T-cell (primary cell): ENCODE results near the gene ACP5. TPM values are rescaled to one million over a fixed set of nuclear protein-coding genes. Genes with fewer than 3 reads are reported as not detected.
A peak's percentile ranks its signal among the peaks of the same experiment; 100 is the strongest.
"Not testable (repeated sequence)": the region's sequence is repeated elsewhere in the genome, so short reads cannot be mapped to it uniquely, and the experiment has no call there.

Experiments used
- ATAC-seq, 4 experiments: fragments of 200-7000 bp in 3 of 4; fragments of 150-1000 bp in 1 of 4; cut with Tn5 transposase; replicated peaks in 1 of 4; 1 replicate in 3 of 4; 2 replicates in 1 of 4; pipeline ENCODE4 v1.10.0; 2021; ENCODE audit warnings: moderate library complexity in 3 of 4, mild to moderate bottlenecking in 2 of 4, moderate number of reproducible peaks in 1 of 4
- CTCF ChIA-PET, 2 donors: fragments of 300-600 bp; sonication (Branson Sonifier 250); formaldehyde crosslinking; loops; one replicate each; lab custom pipeline; 2022; ENCODE audit warnings: antibody characterized with exemption in 2 of 2; lab: Charles Lee
- POLR2A ChIA-PET, 2 donors: fragments of 300-600 bp; sonication (Branson Sonifier 250); formaldehyde crosslinking; loops; one replicate each; lab custom pipeline; 2022; ENCODE audit warnings: antibody characterized with exemption in 2 of 2; lab: Charles Lee
- DNase-seq, 35 experiments: peaks; one replicate each; pipeline versions ENCODE4 v3.0.0 to v3.0.0-alpha.2; 2013 to 2023
- H3K27ac ChIP-seq: one replicate; pipeline ENCODE4 v1.5.1; 2013; ENCODE audit warnings: low read length
- H3K27me3 ChIP-seq, 2 experiments: replicated peaks in 1 of 2; 1 replicate in 1 of 2; 2 replicates in 1 of 2; pipeline versions ENCODE4 v1.6.1 to v1.7.0; 2013; ENCODE audit warnings: low read length in 1 of 2, mixed read lengths in 1 of 2; ENCODE audit not compliant: control insufficient read depth in 2 of 2, insufficient read depth in 2 of 2; ENCODE audit errors: extremely low read depth in 1 of 2
- H3K36me3 ChIP-seq, 2 donors: 1 replicate in 1 of 2; 2 replicates in 1 of 2; pipeline versions ENCODE4 v1.6.1 to v1.7.0; 2013; ENCODE audit warnings: low read length in 1 of 2; ENCODE audit not compliant: control insufficient read depth in 2 of 2, insufficient read depth in 1 of 2; ENCODE audit errors: extremely low read depth in 1 of 2
- H3K4me1 ChIP-seq, 2 experiments: 1 replicate in 1 of 2; 2 replicates in 1 of 2; pipeline versions ENCODE4 v1.6.1 to v1.7.0; 2013; ENCODE audit warnings: low read length in 2 of 2, mixed read lengths in 1 of 2; ENCODE audit not compliant: insufficient read depth in 2 of 2, control insufficient read depth in 1 of 2; ENCODE audit errors: extremely low read depth in 1 of 2
- H3K4me3 ChIP-seq, 2 donors: 1 replicate in 1 of 2; 2 replicates in 1 of 2; pipeline versions ENCODE4 v1.5.1 to v1.7.0; 2013; ENCODE audit warnings: mild to moderate bottlenecking in 2 of 2, low read length in 1 of 2, moderate library complexity in 1 of 2; ENCODE audit not compliant: control insufficient read depth in 1 of 2; ENCODE audit errors: extremely low read depth in 1 of 2
- H3K9me3 ChIP-seq: 2 replicates; pipeline ENCODE4 v1.7.0; 2013
- H3K27ac Mint-ChIP-seq, 2 donors: one replicate each; pipeline ENCODE4 v1.8.0; 2020 to 2021; ENCODE audit warnings: mild to moderate bottlenecking in 2 of 2, mixed read lengths in 2 of 2
- H3K27me3 Mint-ChIP-seq, 2 donors: one replicate each; pipeline ENCODE4 v1.8.0; 2021 to 2022; ENCODE audit warnings: mixed read lengths in 2 of 2
- H3K36me3 Mint-ChIP-seq: one replicate; pipeline ENCODE4 v1.8.0; 2021; ENCODE audit warnings: mixed read lengths
- H3K4me1 Mint-ChIP-seq, 3 donors: one replicate each; pipeline ENCODE4 v1.8.0; 2020 to 2022; ENCODE audit warnings: mixed read lengths in 3 of 3, mild to moderate bottlenecking in 1 of 3
- H3K4me3 Mint-ChIP-seq, 3 donors: one replicate each; pipeline ENCODE4 v1.8.0; 2020 to 2022; ENCODE audit warnings: mild to moderate bottlenecking in 3 of 3, mixed read lengths in 3 of 3, moderate library complexity in 3 of 3
- H3K9me3 Mint-ChIP-seq, 3 donors: one replicate each; pipeline ENCODE4 v1.8.0; 2020 to 2022; ENCODE audit warnings: mixed read lengths in 3 of 3
- WGBS: methylation state at CpG from one replicate; pipeline ENCODE4 v1.1.5; 2013; ENCODE audit warnings: missing lambda C conversion rate; ENCODE audit not compliant: insufficient coverage; 5-methylcytosine and 5-hydroxymethylcytosine counted together
- total RNA-seq, 35 experiments: library from RNA in 6 of 35; stranded (reverse) in 6 of 35; fragments of 120-200 nt in 1 of 35; gene quantifications; one replicate each; pipeline versions ENCODE4 v1.2.1 to v1.2.4 and lab custom pipeline; 2013 to 2026

Gene ACP5
- total RNA-seq, 5 donors from 2014 or later (not counting 1 experiment from before 2014, with no cell fraction given): 16.2 to 29.8 (median 18.6) TPM

GRCh38 chr19:11612816-11613511, 35.5 kb upstream of the ACP5 start:
- CTCF ChIA-PET: no interaction called here
- POLR2A ChIA-PET: interaction anchor here in 1 of 2 donors (0.6 kb wide), 1 partner anchor 841 kb away, joined by 6 read pairs; no protein-coding TSS in a partner anchor
- peaks cover 36% of the 10 kb centered on the region for H3K36me3 Mint-ChIP-seq

GRCh38 chr19:11611730-11612129, 34.3 kb upstream of the ACP5 start:
- peaks cover 5 to 7% (median 6%) of the 10 kb centered on the region in 3 donors for H3K4me1 Mint-ChIP-seq
- 100% methylated on average over 1 of the region's 1 CpG for WGBS
- H3K4me3 Mint-ChIP-seq: no peak overlapping the region
- ChIA-PET POLR2A (no interaction called here), CTCF (no interaction called here)
- peaks cover 35% of the 10 kb centered on the region for H3K36me3 Mint-ChIP-seq
- H3K27me3 Mint-ChIP-seq: no peaks in the 10 kb centered on the region
- Histone ChIP-seq H3K27ac (no peak overlapping the region), H3K9me3 (peaks cover 2% of the 10 kb centered on the region), H3K4me1 (no peaks in the 10 kb centered on the region), H3K36me3 (peaks cover 0 to 14% of the 10 kb centered on the region in 2 donors), H3K27me3 (no peaks in the 10 kb centered on the region), H3K4me3 (no peak overlapping the region)
- H3K27ac Mint-ChIP-seq: no peak overlapping the region
- DNase-seq (no peak), ATAC-seq (no peak)
- H3K9me3 Mint-ChIP-seq: peaks cover 0 to 9% (median 8%) of the 10 kb centered on the region in 3 donors

More at GRCh38 chr19:11612816-11613511, 35.5 kb upstream of the ACP5 start:
- Mint-ChIP-seq H3K4me3 (no peak overlapping the region), H3K27me3 (no peaks in the 10 kb centered on the region), H3K27ac (no peak overlapping the region), H3K9me3 (peaks cover 0 to 15% (median 9%) of the 10 kb centered on the region in 3 donors), H3K4me1 (peaks cover 5 to 7% (median 6%) of the 10 kb centered on the region in 3 donors)
- no peak overlapping the region for H3K27ac ChIP-seq
- WGBS: 100% methylated on average over 2 of the region's 5 CpGs
- H3K4me3 ChIP-seq: no peak overlapping the region
- DNase-seq (no peak), ATAC-seq (no peak)
- peaks cover 0 to 25% of the 10 kb centered on the region in 2 donors for H3K36me3 ChIP-seq
- H3K4me1 ChIP-seq: no peaks in the 10 kb centered on the region
- H3K27me3 ChIP-seq: no peaks in the 10 kb centered on the region
- peaks cover 11% of the 10 kb centered on the region for H3K9me3 ChIP-seq

- no peak overlapping the region for H3K27ac Mint-ChIP-seq
- Histone ChIP-seq H3K9me3 (no peaks in the 10 kb centered on the region), H3K36me3 (peaks cover 4 to 9% of the 10 kb centered on the region in 2 donors), H3K27me3 (no peaks in the 10 kb centered on the region), H3K4me3 (no peak overlapping the region), H3K4me1 (no peaks in the 10 kb centered on the region), H3K27ac (no peak overlapping the region)
- peaks cover 0 to 16% (median 13%) of the 10 kb centered on the region in 3 donors for H3K9me3 Mint-ChIP-seq
- no peaks in the 10 kb centered on the region for H3K27me3 Mint-ChIP-seq
- POLR2A ChIA-PET: no interaction called here
- no peak overlapping the region for H3K4me3 Mint-ChIP-seq
- ATAC-seq (no peak), DNase-seq (no peak)
- WGBS: 98% methylated on average over 7 of the region's 8 CpGs
- H3K4me1 Mint-ChIP-seq: peaks cover 5 to 11% (median 6%) of the 10 kb centered on the region in 3 donors
- peaks cover 55% of the 10 kb centered on the region for H3K36me3 Mint-ChIP-seq
- CTCF ChIA-PET: no interaction called here
These were observed 29.0 kb upstream of the ACP5 start for GRCh38 chr19:11606484-11606883.

GRCh38 chr19:11599704-11600103, 22.3 kb upstream of the ACP5 start:
- H3K27me3 Mint-ChIP-seq, H3K36me3 ChIP-seq, H3K27ac Mint-ChIP-seq, H3K9me3 Mint-ChIP-seq, H3K9me3 ChIP-seq, DNase-seq, H3K4me3 ChIP-seq, POLR2A ChIA-PET, H3K27me3 ChIP-seq, H3K27ac ChIP-seq, ATAC-seq, H3K4me3 Mint-ChIP-seq: not testable (repeated sequence)
- 57% methylated on average over 3 of the region's 8 CpGs for WGBS
- peaks cover 26 to 35% (median 32%) of the 10 kb centered on the region in 3 donors for H3K4me1 Mint-ChIP-seq
- peaks cover 23% of the 10 kb centered on the region for H3K36me3 Mint-ChIP-seq
- peaks cover 8 to 19% of the 10 kb centered on the region in 2 experiments for H3K4me1 ChIP-seq
- CTCF ChIA-PET: interaction anchor here in 1 of 2 donors (0.5 kb wide), 1 partner anchor 579 kb away, joined by 4 read pairs; no protein-coding TSS in a partner anchor

GRCh38 chr19:11598746-11599145, 21.3 kb upstream of the ACP5 start:
- Mint-ChIP-seq H3K27me3 (no peaks in the 10 kb centered on the region), H3K27ac (no peak overlapping the region), H3K36me3 (peaks cover 14% of the 10 kb centered on the region), H3K9me3 (no peaks in the 10 kb centered on the region), H3K4me3 (peak overlapping the region; percentile 63 to 88 (median 72)), H3K4me1 (peaks cover 26 to 35% (median 32%) of the 10 kb centered on the region in 3 donors)
- ATAC-seq (no peak), DNase-seq (no peak)
- H3K4me1 ChIP-seq: peaks cover 8 to 19% of the 10 kb centered on the region in 2 experiments
- 100% methylated on average over 1 of the region's 2 CpGs for WGBS
- no peak overlapping the region for H3K4me3 ChIP-seq
- H3K27ac ChIP-seq: no peak overlapping the region
- no peaks in the 10 kb centered on the region for H3K36me3 ChIP-seq
- CTCF ChIA-PET: no interaction called here
- POLR2A ChIA-PET: no interaction called here
- no peaks in the 10 kb centered on the region for H3K9me3 ChIP-seq
- H3K27me3 ChIP-seq: no peaks in the 10 kb centered on the region

- H3K27ac Mint-ChIP-seq: peak overlapping the region; percentile 69 to 75
- ChIA-PET POLR2A (no interaction called here), CTCF (interaction anchor here in 1 of 2 donors (0.6 kb wide), 1 partner anchor 61 kb away, joined by 4 read pairs; no protein-coding TSS in a partner anchor)
- peaks cover 12% of the 10 kb centered on the region for H3K36me3 Mint-ChIP-seq
- no peaks in the 10 kb centered on the region for H3K9me3 Mint-ChIP-seq
- H3K9me3 ChIP-seq: no peaks in the 10 kb centered on the region
- H3K27me3 ChIP-seq: no peaks in the 10 kb centered on the region
- peaks cover 26 to 34% (median 32%) of the 10 kb centered on the region in 3 donors for H3K4me1 Mint-ChIP-seq
- no peak for DNase-seq
- H3K36me3 ChIP-seq: no peaks in the 10 kb centered on the region
- no peaks in the 10 kb centered on the region for H3K27me3 Mint-ChIP-seq
- no peak overlapping the region for H3K27ac ChIP-seq
- H3K4me1 ChIP-seq: peaks cover 8 to 19% of the 10 kb centered on the region in 2 experiments
- WGBS: 60% methylated on average over 1 of the region's 10 CpGs
- no peak for ATAC-seq
- peak overlapping the region; percentile 86 to 90 (median 88) for H3K4me3 Mint-ChIP-seq
- peak overlapping the region; percentile 88 to 99 for H3K4me3 ChIP-seq
These were observed 20.6 kb upstream of the ACP5 start for GRCh38 chr19:11598103-11598483.
